Measurements from ENCODE around the gene NKD2.

- TF ChIP-seq CTCF (IDR thresholded peaks at IDR 0.05) (no peak), POLR2A (IDR thresholded peaks at IDR 0.05) (no peak)
Observed at GRCh38 chr5:991472-992267, 16.9 kb upstream of the NKD2 start.
